NB4 (cell line): Measurements from ENCODE around the gene ACTC1.

ENCODE experiments used
- CTCF ChIP-seq: IDR thresholded peaks from one replicate; pipeline ENCODE4 v1.5.1; 2012; ENCODE audit warnings: low read depth, low read length
- MAX ChIP-seq: IDR thresholded peaks from 2 replicates; pipeline ENCODE4 v1.6.1; 2011; ENCODE audit warnings: low read depth, low read length
- POLR2A ChIP-seq: IDR thresholded peaks from 2 replicates; pipeline ENCODE4 v1.6.1; 2011; ENCODE audit warnings: mild to moderate bottlenecking; ENCODE audit not compliant: insufficient read length; ENCODE audit errors: extremely low read depth

- TF ChIP-seq CTCF (no peak), POLR2A (no peak), MAX (no peak)
Observed at GRCh38 chr15:34772312-34772711, 23.0 kb downstream of the ACTC1 start.
